ENCODE measurements around the gene BPIFA1.

Gene BPIFA1

DNA sequence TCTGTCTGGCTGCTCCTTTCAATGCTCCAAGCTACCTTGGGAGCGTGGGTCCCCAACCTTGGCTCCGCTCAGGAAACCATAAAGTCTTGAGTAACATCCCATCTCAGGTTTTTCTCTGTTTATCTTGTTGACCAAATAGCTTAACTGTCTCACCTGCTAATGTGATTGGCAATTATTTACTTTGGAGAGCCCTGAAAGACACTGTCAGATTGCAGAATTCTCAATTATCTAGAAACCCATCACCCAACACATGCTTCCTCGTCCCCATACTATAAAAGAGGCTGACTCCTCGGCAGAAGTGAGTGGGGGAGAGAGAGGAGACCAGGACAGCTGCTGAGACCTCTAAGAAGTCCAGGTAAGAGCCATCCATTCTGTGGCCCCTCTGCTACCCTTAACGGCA, at the start of gene BPIFA1:
Gene BPIFA1 (plus strand): TSS at position 301 of the 400 bp plus-strand sequence. CDS start 1,716 bp downstream, outside the sequence.
- H3K36me3 ChIP-seq (ENCODE audit: insufficient read depth, low read length) = no peaks in the 10 kb centered on the region
- H3K9me3 ChIP-seq (ENCODE audit: control insufficient read depth, insufficient read depth, low read length) = no peaks in the 10 kb centered on the region
- H3K4me1 ChIP-seq (ENCODE audit: insufficient read depth, low read length) = no peaks in the 10 kb centered on the region
- no peak within 1 kb of the TSS for H3K9ac ChIP-seq (ENCODE audit: low read depth, low read length)

DNA sequence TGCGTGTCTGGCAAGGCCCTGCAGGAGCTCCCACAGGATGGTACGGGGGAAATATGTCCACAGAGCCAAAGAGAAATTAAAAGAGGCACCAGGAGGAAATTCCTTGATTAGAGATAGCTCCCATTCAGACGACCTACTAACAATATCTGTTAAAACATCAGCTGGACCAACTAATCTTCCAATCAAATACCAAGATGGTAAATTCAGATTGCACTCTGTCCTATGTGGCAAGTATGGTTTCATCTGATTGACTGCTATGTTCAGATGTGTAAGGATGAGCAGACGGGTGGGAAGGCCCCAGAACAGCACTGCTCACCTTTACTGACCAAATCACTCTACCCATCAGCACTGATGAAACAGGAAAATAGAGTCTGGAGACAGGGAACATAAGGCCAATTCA, 48.3 kb upstream of the BPIFA1 start:
- H3K4me1 ChIP-seq (ENCODE audit: insufficient read depth, low read length) = no peaks in the 10 kb centered on the region
- H3K36me3 ChIP-seq (ENCODE audit: insufficient read depth, low read length) = no peaks in the 10 kb centered on the region
- H3K9me3 ChIP-seq (ENCODE audit: control insufficient read depth, insufficient read depth, low read length) = no peaks in the 10 kb centered on the region
- no peak overlapping the region for H3K9ac ChIP-seq (ENCODE audit: low read depth, low read length)

DNA sequence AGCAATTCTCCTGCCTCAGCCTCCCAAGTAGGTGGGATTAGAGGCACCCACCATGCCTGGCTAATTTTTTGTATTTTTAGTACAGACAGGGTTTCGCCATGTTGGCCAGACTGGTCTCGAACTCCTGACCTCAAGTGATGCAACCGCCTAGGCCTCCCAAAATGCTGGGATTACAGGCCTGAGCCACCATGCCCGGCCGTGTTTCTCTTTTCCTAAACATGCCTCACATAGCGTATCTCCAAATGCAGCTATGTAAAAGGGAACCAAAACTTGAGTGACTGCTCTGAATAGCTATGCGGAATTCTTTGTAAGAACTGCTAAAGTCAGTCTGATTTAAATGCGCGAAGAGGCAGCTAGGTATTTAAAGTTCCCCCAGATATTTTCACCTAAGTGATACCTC, 47.4 kb upstream of the BPIFA1 start:
- H3K9ac ChIP-seq (ENCODE audit: low read depth, low read length) = no peak overlapping the region
- H3K36me3 ChIP-seq (ENCODE audit: insufficient read depth, low read length) = no peaks in the 10 kb centered on the region
- no peaks in the 10 kb centered on the region for H3K4me1 ChIP-seq (ENCODE audit: insufficient read depth, low read length)
- H3K9me3 ChIP-seq (ENCODE audit: control insufficient read depth, insufficient read depth, low read length) = no peaks in the 10 kb centered on the region

DNA sequence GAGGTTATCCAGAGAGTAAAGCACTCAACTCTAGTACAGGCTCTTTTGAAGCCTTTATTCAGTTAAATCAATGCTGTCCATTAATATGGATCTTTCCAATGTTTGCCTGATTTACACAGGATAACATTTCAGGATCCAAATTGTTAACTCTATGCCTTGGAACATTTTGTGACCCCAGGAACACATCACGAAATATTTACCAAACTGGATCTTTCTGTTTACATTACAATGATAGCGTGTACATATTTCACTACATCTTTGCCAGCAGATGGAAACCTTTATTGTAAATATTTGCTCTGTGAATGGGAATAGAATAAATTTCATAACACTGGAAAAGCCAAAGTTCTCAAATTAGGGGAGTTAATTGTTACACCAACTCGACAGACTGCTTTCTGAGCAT, 44.3 kb upstream of the BPIFA1 start:
- Histone ChIP-seq H3K9me3 (ENCODE audit: control insufficient read depth, insufficient read depth, low read length) (no peaks in the 10 kb centered on the region), H3K4me1 (ENCODE audit: insufficient read depth, low read length) (no peaks in the 10 kb centered on the region)

DNA sequence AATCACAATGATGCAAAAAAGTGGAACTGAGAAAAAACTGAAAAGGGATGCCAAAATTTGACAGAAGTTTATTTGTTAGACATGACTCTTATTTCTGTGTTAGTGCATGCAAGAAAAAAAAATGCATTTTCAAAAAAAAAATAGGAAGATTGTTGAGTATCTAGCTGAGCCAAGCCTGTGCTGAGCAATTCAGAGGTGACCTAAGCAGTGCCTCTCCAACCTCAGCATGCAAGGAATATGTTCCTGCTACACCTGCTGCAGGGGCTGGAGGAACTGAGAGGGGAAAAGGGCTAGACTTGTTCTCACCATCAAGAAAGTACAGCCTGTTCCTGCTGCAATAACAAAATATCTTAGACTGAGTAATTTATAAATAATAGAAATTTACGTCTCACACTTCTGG, 43.8 kb upstream of the BPIFA1 start:
- Histone ChIP-seq H3K9me3 (ENCODE audit: control insufficient read depth, insufficient read depth, low read length) (no peaks in the 10 kb centered on the region), H3K4me1 (ENCODE audit: insufficient read depth, low read length) (no peaks in the 10 kb centered on the region), H3K36me3 (ENCODE audit: insufficient read depth, low read length) (no peaks in the 10 kb centered on the region), H3K9ac (ENCODE audit: low read depth, low read length) (no peak overlapping the region)

More for the DNA sequence above, 44.3 kb upstream of the BPIFA1 start:
- no peaks in the 10 kb centered on the region for H3K36me3 ChIP-seq (ENCODE audit: insufficient read depth, low read length)
- no peak overlapping the region for H3K9ac ChIP-seq (ENCODE audit: low read depth, low read length)

DNA sequence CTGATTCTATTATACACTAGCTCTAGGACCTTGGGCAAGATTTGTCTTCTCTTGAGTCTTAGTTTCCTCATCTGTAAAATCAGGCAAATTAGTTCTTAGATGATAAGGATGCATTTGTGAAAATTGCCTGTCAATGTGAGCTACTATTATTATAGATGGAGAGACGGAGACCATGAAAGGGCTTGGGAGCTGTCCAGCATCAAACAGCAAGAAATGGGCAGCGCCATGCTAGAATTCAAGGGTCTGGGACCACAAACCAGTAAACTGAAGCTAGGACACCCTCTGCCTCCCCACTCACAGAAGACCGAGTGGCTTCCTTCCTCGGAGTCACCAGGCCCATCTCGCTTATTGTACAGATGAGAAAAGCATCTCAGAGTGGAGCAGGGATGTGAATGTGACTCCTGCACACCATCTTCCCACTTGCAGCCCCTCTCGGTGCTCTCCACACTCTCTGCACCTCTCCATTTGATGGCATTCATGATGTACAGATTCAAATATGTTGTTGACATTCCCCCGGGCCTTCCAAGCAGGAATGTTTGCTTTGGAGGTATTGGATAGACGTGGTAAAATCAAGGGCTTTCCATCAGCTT, 42.8 kb upstream of the BPIFA1 start:
- Histone ChIP-seq H3K36me3 (ENCODE audit: insufficient read depth, low read length) (no peaks in the 10 kb centered on the region), H3K9ac (ENCODE audit: low read depth, low read length) (no peak overlapping the region), H3K9me3 (ENCODE audit: control insufficient read depth, insufficient read depth, low read length) (no peaks in the 10 kb centered on the region)

DNA sequence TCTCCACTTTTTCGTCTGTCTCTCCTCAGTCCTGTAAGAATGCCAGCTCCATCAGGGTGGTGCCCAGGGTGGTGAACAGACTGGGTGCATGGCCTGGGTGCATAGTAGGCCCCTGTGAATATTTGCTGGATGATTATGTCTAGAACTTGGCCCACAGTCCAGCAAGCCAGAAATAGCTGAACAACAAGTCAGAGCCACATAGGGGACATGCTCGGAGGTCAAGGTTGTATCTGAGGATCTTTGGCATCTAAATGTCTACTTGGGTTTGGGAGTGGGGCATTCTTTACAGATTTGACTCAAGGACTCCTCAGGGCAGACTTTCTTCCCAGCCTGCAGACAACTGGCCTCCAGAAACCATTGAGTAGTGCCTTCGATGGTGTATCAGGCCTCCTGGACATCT, 36.8 kb upstream of the BPIFA1 start:
- H3K36me3 ChIP-seq (ENCODE audit: insufficient read depth, low read length) = no peaks in the 10 kb centered on the region
- no peaks in the 10 kb centered on the region for H3K9me3 ChIP-seq (ENCODE audit: control insufficient read depth, insufficient read depth, low read length)
- no peak overlapping the region for H3K9ac ChIP-seq (ENCODE audit: low read depth, low read length)

More for the DNA sequence above, 42.8 kb upstream of the BPIFA1 start:
- H3K4me1 ChIP-seq (ENCODE audit: insufficient read depth, low read length) = no peaks in the 10 kb centered on the region

DNA sequence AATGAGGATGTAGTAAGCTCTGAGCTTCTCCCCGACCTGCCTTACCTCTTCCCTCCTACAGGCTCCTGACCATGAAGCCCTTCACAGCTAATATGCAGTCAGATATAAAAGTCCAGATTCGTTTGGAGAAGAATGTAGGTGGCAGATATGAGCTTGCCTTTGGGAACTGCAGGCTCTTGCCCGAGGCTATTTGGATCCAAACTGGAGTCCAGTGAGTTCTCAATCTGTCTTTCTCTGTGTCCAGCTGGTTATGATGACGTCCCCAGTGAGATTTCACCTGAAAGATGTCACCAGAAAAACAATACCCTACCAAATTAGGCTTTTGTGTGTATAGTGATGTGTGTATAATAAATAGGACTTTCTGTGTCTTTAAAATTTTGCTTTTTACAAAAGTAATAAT, 33.3 kb upstream of the BPIFA1 start:
- no peak overlapping the region for H3K9ac ChIP-seq (ENCODE audit: low read depth, low read length)
- no peaks in the 10 kb centered on the region for H3K4me1 ChIP-seq (ENCODE audit: insufficient read depth, low read length)
- H3K36me3 ChIP-seq (ENCODE audit: insufficient read depth, low read length) = no peaks in the 10 kb centered on the region
- H3K9me3 ChIP-seq (ENCODE audit: control insufficient read depth, insufficient read depth, low read length) = no peaks in the 10 kb centered on the region

More for the DNA sequence above, 36.8 kb upstream of the BPIFA1 start:
- H3K4me1 ChIP-seq (ENCODE audit: insufficient read depth, low read length) = no peaks in the 10 kb centered on the region

DNA sequence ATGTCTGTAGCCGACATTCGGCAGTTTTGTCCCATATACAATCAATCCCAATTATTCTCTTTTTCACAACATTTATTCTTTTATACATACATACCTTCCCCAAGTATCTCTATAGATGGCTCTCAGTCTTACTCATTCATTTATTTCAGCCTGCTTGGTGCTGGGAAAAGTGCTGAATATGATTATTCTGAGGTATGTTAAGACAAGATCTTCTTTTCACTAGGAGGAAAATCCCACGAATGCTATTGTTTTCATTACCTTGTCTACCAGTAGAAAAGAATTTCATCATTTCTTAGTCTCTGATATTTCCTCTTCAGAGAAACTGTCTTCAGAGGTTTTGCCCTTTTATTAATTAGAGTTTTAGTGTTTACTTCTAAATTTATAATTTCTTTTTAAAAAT, 32.4 kb upstream of the BPIFA1 start:
- Histone ChIP-seq H3K4me1 (ENCODE audit: insufficient read depth, low read length) (no peaks in the 10 kb centered on the region), H3K9ac (ENCODE audit: low read depth, low read length) (no peak overlapping the region), H3K36me3 (ENCODE audit: insufficient read depth, low read length) (no peaks in the 10 kb centered on the region), H3K9me3 (ENCODE audit: control insufficient read depth, insufficient read depth, low read length) (no peaks in the 10 kb centered on the region)

DNA sequence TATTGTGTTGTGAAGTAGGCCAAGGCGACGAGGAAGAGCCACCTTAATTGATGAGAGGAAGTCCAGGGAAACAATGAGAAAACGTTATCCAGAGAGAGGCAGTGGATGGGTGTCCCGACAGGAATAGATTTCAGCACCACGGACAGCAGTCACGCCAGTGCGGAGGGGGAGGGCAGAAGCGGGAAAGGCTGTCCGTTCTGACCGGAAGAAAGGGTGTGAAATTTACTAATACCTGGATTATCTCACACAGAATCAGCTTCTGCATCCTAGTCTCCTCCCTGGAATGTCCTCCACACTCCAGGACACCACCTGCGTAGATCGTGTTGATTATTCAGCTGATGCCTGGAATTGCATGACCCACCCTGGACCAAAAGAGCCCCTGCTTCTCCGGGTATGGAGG, 26.0 kb upstream of the BPIFA1 start:
- H3K9ac ChIP-seq (ENCODE audit: low read depth, low read length) = no peak overlapping the region
- H3K36me3 ChIP-seq (ENCODE audit: insufficient read depth, low read length) = no peaks in the 10 kb centered on the region
- H3K4me1 ChIP-seq (ENCODE audit: insufficient read depth, low read length) = no peaks in the 10 kb centered on the region
- no peaks in the 10 kb centered on the region for H3K9me3 ChIP-seq (ENCODE audit: control insufficient read depth, insufficient read depth, low read length)

DNA sequence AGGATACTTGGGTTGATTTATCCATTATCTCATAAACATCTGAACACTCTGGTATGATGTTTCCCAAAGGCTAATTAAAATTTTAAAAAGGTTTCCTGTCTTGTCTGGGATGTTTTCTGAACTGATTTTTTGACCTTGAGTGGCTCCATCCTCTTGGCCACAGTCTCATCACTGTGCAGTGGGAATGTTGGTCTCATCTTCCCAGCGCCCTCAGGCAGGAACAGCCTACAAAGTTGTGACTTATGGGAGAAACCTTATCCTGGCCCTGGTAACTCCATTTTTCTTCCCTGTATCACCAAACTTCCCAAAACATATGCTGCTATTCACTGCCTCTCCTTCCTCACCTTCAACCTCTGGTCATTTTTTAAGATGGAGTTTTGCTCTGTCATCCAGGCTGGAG, 25.4 kb upstream of the BPIFA1 start:
- Histone ChIP-seq H3K9ac (ENCODE audit: low read depth, low read length) (no peak overlapping the region), H3K36me3 (ENCODE audit: insufficient read depth, low read length) (no peaks in the 10 kb centered on the region), H3K4me1 (ENCODE audit: insufficient read depth, low read length) (no peaks in the 10 kb centered on the region), H3K9me3 (ENCODE audit: control insufficient read depth, insufficient read depth, low read length) (no peaks in the 10 kb centered on the region)

DNA sequence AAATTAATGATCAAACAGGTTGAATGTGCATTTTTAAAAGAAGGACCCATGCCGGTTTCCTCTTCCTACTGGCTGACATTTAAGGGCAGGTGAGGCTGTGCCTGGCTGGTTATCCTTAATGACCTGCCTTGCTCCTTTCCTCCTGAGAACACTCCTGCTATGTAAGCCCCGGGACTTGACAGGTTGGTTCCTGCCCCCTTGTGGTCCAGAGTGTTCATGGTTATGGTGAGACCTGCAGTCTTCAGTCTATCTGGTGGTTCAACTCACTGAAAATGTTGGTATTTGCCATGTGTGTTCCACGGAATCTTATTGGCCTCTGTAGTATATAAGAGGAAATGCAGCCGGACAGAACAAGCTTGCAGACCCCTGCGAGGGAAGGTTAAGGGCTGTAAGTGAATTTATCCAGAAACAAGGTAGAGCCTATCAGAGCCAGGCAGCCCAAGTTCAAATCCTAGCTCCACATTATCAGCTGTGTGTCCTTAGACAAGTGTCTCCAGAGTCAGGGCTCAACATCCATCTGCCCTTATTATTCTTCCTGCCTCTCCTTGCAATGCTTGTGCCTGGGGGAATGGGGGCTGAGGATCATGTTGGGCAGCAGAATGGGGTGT, 23.9 kb upstream of the BPIFA1 start:
- H3K9ac ChIP-seq (ENCODE audit: low read depth, low read length) = no peak overlapping the region
- no peaks in the 10 kb centered on the region for H3K4me1 ChIP-seq (ENCODE audit: insufficient read depth, low read length)
- no peaks in the 10 kb centered on the region for H3K36me3 ChIP-seq (ENCODE audit: insufficient read depth, low read length)
- H3K9me3 ChIP-seq (ENCODE audit: control insufficient read depth, insufficient read depth, low read length) = no peaks in the 10 kb centered on the region

DNA sequence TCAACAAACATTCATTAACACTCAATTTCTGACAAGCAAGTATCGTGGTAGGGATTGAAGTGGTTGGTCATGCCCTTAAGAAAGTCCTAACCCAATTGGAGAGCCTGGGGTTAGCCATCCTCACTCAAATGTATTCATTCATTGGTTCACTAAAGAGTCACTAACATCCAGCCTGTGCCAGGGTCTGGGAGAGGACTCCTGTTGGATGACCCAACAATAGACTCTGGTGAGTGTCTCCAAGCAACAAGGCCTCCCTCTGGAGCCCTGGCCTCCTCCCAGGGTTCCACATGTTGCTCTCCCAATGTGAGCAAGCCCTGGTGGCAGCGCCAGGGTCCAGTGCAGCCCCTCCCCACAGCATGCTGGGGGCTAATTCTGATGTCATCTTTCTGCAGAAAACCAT, 18.7 kb upstream of the BPIFA1 start, which contains the start of gene BPIFA3:
Gene BPIFA3 (plus strand): TSS at position 301 of the 400 bp plus-strand sequence. CDS start 185 bp downstream, outside the sequence.
- no peaks in the 10 kb centered on the region for H3K9me3 ChIP-seq (ENCODE audit: control insufficient read depth, insufficient read depth, low read length)

DNA sequence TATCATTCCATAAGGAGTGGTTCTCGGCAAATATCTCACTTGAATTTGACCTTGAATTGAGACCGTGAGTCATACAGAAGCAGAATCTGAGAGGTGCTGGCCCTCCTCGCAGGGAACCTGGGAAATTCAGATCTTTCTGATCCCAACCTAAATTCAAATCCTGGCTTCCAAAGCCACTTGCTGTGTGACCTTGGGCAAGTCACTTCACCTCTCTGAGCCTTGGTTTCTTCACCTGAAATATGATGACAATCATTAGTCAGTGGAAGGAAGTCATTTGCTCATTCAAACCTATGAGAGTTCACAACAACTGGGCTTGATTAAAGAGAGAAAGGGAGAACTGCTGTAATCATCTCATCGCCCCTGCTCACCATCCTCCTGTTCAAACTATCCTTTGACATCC, 11.4 kb upstream of the BPIFA1 start:
- Histone ChIP-seq H3K4me1 (ENCODE audit: insufficient read depth, low read length) (no peaks in the 10 kb centered on the region), H3K36me3 (ENCODE audit: insufficient read depth, low read length) (no peaks in the 10 kb centered on the region), H3K9me3 (ENCODE audit: control insufficient read depth, insufficient read depth, low read length) (no peaks in the 10 kb centered on the region), H3K9ac (ENCODE audit: low read depth, low read length) (no peak overlapping the region)

More for the DNA sequence above, 18.7 kb upstream of the BPIFA1 start, which contains the start of gene BPIFA3:
- H3K4me1 ChIP-seq (ENCODE audit: insufficient read depth, low read length) = no peaks in the 10 kb centered on the region
- no peaks in the 10 kb centered on the region for H3K36me3 ChIP-seq (ENCODE audit: insufficient read depth, low read length)
- H3K9ac ChIP-seq (ENCODE audit: low read depth, low read length) = no peak within 1 kb of the TSS

DNA sequence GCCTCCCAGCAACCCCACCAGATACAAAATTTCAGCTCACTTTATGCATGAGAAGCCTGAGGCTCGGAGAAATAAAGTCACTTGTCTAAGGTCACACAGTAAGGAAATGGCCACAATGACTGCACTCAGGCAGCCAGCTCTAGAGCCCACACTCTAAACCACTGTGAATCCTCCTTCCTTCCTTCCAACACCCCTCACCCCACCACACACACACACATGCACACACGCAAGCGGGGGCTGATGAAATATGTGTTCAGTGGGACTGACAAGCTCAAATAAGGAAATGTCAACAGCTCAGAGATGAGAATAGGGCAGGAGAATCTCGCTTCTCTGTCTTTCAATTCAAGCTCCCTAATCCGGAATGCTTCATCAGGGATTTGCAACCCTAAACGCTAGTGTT, 6.0 kb upstream of the BPIFA1 start:
- no peaks in the 10 kb centered on the region for H3K36me3 ChIP-seq (ENCODE audit: insufficient read depth, low read length)
- H3K4me1 ChIP-seq (ENCODE audit: insufficient read depth, low read length) = no peaks in the 10 kb centered on the region
- H3K9me3 ChIP-seq (ENCODE audit: control insufficient read depth, insufficient read depth, low read length) = no peaks in the 10 kb centered on the region
- no peak overlapping the region for H3K9ac ChIP-seq (ENCODE audit: low read depth, low read length)
